GM23338 (cell line): ENCODE results near the gene SMARCC2. TPM values are rescaled to one million over a fixed set of nuclear protein-coding genes. Genes with fewer than 3 reads are reported as not detected.

Experiments
- ATAC-seq: fragments of 200-7000 bp; cut with Tn5 transposase; 3 replicates; pipeline ENCODE4 v1.9.1; 2020
- DNase-seq: peaks from one replicate; pipeline ENCODE4 v3.0.0-alpha.2; 2015; ENCODE audit warnings: low spot score
- H2AFZ ChIP-seq: fragments of 200-600 bp; sonication (generic); 2 replicates; pipeline ENCODE4 v1.8.0; 2016; ENCODE audit warnings: antibody characterized with exemption, mild to moderate bottlenecking, moderate library complexity
- H3F3A ChIP-seq: fragments of 200-600 bp; sonication (generic); replicated peaks from 2 replicates; pipeline ENCODE4 v1.8.0; 2017; ENCODE audit warnings: antibody characterized with exemption, mixed run types, low read depth
- H3K27ac ChIP-seq: fragments of 200-600 bp; sonication (generic); 2 replicates; pipeline ENCODE4 v1.6.1; 2016; ENCODE audit warnings: low read depth
- H3K27me3 ChIP-seq: fragments of 200-600 bp; sonication (generic); 2 replicates; pipeline ENCODE4 v1.8.0; 2016; ENCODE audit warnings: mild to moderate bottlenecking, mixed run types, moderate library complexity; ENCODE audit not compliant: insufficient read depth
- H3K36me3 ChIP-seq: fragments of 200-600 bp; sonication (generic); 2 replicates; pipeline ENCODE4 v1.8.0; 2016; ENCODE audit warnings: mild to moderate bottlenecking; ENCODE audit not compliant: insufficient read depth
- H3K4me1 ChIP-seq: fragments of 200-600 bp; sonication (generic); 2 replicates; pipeline ENCODE4 v1.8.0; 2016; ENCODE audit warnings: mild to moderate bottlenecking, moderate library complexity; ENCODE audit not compliant: insufficient read depth
- H3K4me2 ChIP-seq: fragments of 200-600 bp; sonication (generic); 2 replicates; pipeline ENCODE4 v1.7.1; 2017; ENCODE audit warnings: mixed run types
- H3K4me3 ChIP-seq: fragments of 200-600 bp; sonication (generic); 2 replicates; pipeline ENCODE4 v1.6.1; 2016; ENCODE audit warnings: mixed run types
- H3K79me2 ChIP-seq: fragments of 200-600 bp; sonication (generic); replicated peaks from 2 replicates; pipeline ENCODE4 v1.8.0; 2017; ENCODE audit warnings: mild to moderate bottlenecking; ENCODE audit not compliant: insufficient read depth
- H3K9me2 ChIP-seq: fragments of 200-600 bp; sonication (generic); 2 replicates; pipeline ENCODE4 v1.8.0; 2017; ENCODE audit not compliant: insufficient read depth
- H4K20me1 ChIP-seq: fragments of 200-600 bp; sonication (generic); replicated peaks from 2 replicates; pipeline ENCODE4 v1.8.0; 2017; ENCODE audit warnings: mild to moderate bottlenecking; ENCODE audit not compliant: insufficient read depth
- H3K27ac Mint-ChIP-seq: 2 replicates; pipeline ENCODE4 v1.8.0; 2020; ENCODE audit warnings: inconsistent platforms, mild to moderate bottlenecking, moderate library complexity, mixed read lengths
- H3K27me3 Mint-ChIP-seq: 3 replicates; pipeline ENCODE4 v1.8.0; 2022; ENCODE audit warnings: low read depth, mild to moderate bottlenecking, moderate library complexity, mixed read lengths, inconsistent platforms; ENCODE audit not compliant: insufficient read depth, poor library complexity
- H3K36me3 Mint-ChIP-seq: 3 replicates; pipeline ENCODE4 v1.8.0; 2021; ENCODE audit warnings: low read depth, mild to moderate bottlenecking, inconsistent platforms, moderate library complexity, mixed read lengths
- H3K4me1 Mint-ChIP-seq: 3 replicates; pipeline ENCODE4 v1.8.0; 2020; ENCODE audit warnings: mild to moderate bottlenecking, inconsistent platforms, mixed read lengths
- H3K4me3 Mint-ChIP-seq: 3 replicates; pipeline ENCODE4 v1.8.0; 2021; ENCODE audit warnings: moderate library complexity, mild to moderate bottlenecking, inconsistent platforms, mixed read lengths
- H3K9me3 Mint-ChIP-seq: 3 replicates; pipeline ENCODE4 v1.8.0; 2020; ENCODE audit warnings: moderate library complexity, mild to moderate bottlenecking, inconsistent platforms, mixed read lengths
- CREB1 ChIP-seq: fragments of 250-450 bp; sonication (Bioruptor Pico); IDR thresholded peaks from 2 replicates; pipeline ENCODE4 v1.5.0; 2020; ENCODE audit warnings: low read depth, mild to moderate bottlenecking, moderate library complexity
- ETS1 ChIP-seq: IDR thresholded peaks from 2 replicates; pipeline ENCODE4 v1.6.1; 2016; ENCODE audit warnings: antibody characterized with exemption
- EZH2 ChIP-seq: fragments of 200-600 bp; sonication (generic); IDR thresholded peaks from one replicate; pipeline ENCODE4 v1.8.0; 2017; ENCODE audit warnings: antibody characterized with exemption, mild to moderate bottlenecking, low read depth; ENCODE audit not compliant: unreplicated experiment
- EZH2phosphoT487 ChIP-seq: fragments of 200-600 bp; sonication (generic); IDR thresholded peaks from one replicate; pipeline ENCODE4 v1.8.1; 2018; ENCODE audit warnings: antibody characterized with exemption; ENCODE audit not compliant: unreplicated experiment
- NANOG ChIP-seq: IDR thresholded peaks from 2 replicates; pipeline ENCODE4 v1.6.1; 2016; ENCODE audit warnings: antibody characterized with exemption, borderline replicate concordance
- REST ChIP-seq: IDR thresholded peaks from one replicate; pipeline ENCODE4 v1.6.1; 2018; ENCODE audit warnings: antibody characterized with exemption; ENCODE audit not compliant: unreplicated experiment
- ZNF114 ChIP-seq: fragments of 250-450 bp; sonication (Bioruptor Pico); IDR thresholded peaks from 2 replicates; pipeline ENCODE4 v1.5.0; 2020; ENCODE audit warnings: mild to moderate bottlenecking, moderate library complexity
- ZNF331 ChIP-seq: fragments of 250-450 bp; sonication (Bioruptor Pico); IDR thresholded peaks from 2 replicates; pipeline ENCODE4 v1.5.0; 2020; ENCODE audit warnings: low read depth, mild to moderate bottlenecking, moderate library complexity
- polyA plus RNA-seq: library from polyadenylated mRNA; unstranded; fragments of >200 nt; fragmentation: Nextera tagmentation; extraction: Ambion mirVana; gene quantifications from 2 replicates; pipeline ENCODE4 v1.2.1, GENCODE V29; 2016
- total RNA-seq: library from RNA; depleted of rRNA; stranded (reverse); fragments of >200 nt; shearing (Covaris generic); gene quantifications from 2 replicates; pipeline ENCODE4 v1.2.3, GENCODE V29; 2014
- TF ChIP-seq, protein P1 (sequence below), 2 experiments: fragments of 200-600 bp in 1 of 2; sonication (generic) in 1 of 2; conservative IDR thresholded peaks; 2 replicates each; pipeline versions ENCODE4 v1.5.1 to v1.6.1; 2016 to 2017; ENCODE audit warnings: antibody characterized with exemption in 2 of 2, low read depth in 2 of 2, mild to moderate bottlenecking in 2 of 2, moderate library complexity in 1 of 2

Gene SMARCC2
- total and polyA plus RNA-seq, 2 experiments from 2014 or later, result 40.4 to 68.3 TPM

DNA sequence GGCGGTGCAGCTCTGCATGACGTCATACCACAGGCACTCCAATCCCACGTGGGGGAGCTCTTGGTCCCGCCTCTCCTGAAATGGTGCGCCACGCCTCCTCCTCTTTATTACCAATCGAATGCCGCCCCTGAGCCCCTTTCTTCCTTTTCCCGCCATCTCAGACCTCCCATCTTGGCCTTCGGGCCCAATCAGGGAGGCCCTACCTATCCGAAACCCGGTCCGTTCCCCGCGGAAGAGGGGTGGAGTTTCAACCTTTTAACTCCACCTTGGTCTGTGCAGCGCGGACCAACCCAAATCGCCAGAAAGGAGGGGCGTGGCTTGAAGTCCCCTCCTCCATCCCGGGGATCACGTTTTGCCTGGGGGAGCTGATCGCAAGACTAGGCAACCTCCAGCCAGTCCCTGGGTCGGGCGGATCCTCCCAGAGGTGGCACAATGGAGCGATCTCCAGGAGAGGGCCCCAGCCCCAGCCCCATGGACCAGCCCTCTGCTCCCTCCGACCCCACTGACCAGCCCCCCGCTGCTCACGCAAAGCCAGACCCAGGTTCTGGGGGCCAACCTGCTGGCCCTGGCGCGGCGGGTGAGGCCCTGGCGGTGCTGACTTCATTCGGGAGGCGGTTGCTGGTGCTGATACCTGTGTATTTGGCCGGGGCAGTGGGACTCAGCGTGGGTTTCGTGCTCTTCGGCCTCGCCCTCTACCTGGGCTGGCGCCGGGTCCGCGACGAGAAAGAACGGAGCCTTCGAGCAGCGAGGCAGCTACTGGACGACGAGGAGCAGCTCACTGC, 61.2 kb downstream of the SMARCC2 start, which contains the start of gene ESYT1 (continued):
- no peak for TF ChIP-seq ETS1
- peak; percentile 96 for TF ChIP-seq CREB1 (CRISPR knock-in tag)
- no peak for TF ChIP-seq EZH2phosphoT487
- TF ChIP-seq EZH2, result no peak
- no peak for TF ChIP-seq ZNF114 (CRISPR knock-in tag)
- no peak for TF ChIP-seq NANOG
- TF ChIP-seq, protein P1, sequence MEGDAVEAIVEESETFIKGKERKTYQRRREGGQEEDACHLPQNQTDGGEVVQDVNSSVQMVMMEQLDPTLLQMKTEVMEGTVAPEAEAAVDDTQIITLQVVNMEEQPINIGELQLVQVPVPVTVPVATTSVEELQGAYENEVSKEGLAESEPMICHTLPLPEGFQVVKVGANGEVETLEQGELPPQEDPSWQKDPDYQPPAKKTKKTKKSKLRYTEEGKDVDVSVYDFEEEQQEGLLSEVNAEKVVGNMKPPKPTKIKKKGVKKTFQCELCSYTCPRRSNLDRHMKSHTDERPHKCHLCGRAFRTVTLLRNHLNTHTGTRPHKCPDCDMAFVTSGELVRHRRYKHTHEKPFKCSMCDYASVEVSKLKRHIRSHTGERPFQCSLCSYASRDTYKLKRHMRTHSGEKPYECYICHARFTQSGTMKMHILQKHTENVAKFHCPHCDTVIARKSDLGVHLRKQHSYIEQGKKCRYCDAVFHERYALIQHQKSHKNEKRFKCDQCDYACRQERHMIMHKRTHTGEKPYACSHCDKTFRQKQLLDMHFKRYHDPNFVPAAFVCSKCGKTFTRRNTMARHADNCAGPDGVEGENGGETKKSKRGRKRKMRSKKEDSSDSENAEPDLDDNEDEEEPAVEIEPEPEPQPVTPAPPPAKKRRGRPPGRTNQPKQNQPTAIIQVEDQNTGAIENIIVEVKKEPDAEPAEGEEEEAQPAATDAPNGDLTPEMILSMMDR (conservative IDR thresholded peaks at IDR 0.05; ENCODE audit: low read depth in 2 of 2), result 0 out of 4 replicates have a peak, but pooled peaks of 1 of the 2 experiments have one; percentile 6
- TF ChIP-seq ZNF331, result no peak
- no peak for TF ChIP-seq REST

DNA sequence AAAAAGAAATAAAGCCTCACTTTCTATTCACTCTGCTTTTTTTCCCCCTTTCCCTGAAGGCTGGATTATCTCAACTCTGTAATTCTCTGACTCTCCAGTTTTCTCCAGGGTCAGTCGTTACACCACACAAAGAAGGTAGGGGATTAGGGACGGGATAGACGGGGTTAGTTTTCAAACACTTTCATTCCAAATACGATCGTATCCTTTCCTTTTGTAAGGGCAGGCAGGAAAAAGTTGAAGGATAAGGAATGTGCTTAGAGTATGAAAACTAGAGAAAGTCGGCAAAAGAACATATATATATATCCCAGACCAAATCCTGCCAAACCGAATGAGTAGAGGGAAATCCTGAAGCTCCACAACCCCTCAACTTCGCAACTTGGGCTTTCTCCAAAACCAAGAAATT, 61.8 kb downstream of the SMARCC2 start:
- TF ChIP-seq ZNF331, result 0 out of 2 replicates have a peak, but pooled peaks have one; percentile 17
- no peak for TF ChIP-seq CREB1 (CRISPR knock-in tag)
- H3K4me3 Mint-ChIP-seq, result peak overlapping the region; percentile 98
- no peaks in the 10 kb centered on the region for H3K9me3 Mint-ChIP-seq
- Histone ChIP-seq H3K36me3 (peaks cover 13% of the 10 kb centered on the region), H3K79me2 (peaks cover 21% of the 10 kb centered on the region), H3K27ac (peak overlapping the region; percentile 60), H3K27me3 (no peaks in the 10 kb centered on the region), H3K9me2 (no peaks in the 10 kb centered on the region), H3K4me1 (peaks cover 17% of the 10 kb centered on the region), H3K4me3 (peak overlapping the region; percentile 44), H3K4me2 (peak overlapping the region; percentile 72), H4K20me1 (peaks cover 13% of the 10 kb centered on the region; the same call in 1 of the 2 replicates), H3F3A (peaks cover 4% of the 10 kb centered on the region; the same call in 1 of the 2 replicates), H2AFZ (no peak overlapping the region)
- H3K36me3 Mint-ChIP-seq, result peaks cover 29% of the 10 kb centered on the region
- peak overlapping the region; percentile 93 for H3K27ac Mint-ChIP-seq
- H3K27me3 Mint-ChIP-seq, result peaks cover 3% of the 10 kb centered on the region
- ATAC-seq (no peak), DNase-seq (no peak)
- H3K4me1 Mint-ChIP-seq, result peaks cover 30% of the 10 kb centered on the region
